H9 (cell line): ENCODE measurements around the gene RABGAP1. TPM values are rescaled to one million over a fixed set of nuclear protein-coding genes. Genes with fewer than 3 reads are reported as not detected.

Experiments
- DNase-seq: peaks from one replicate; pipeline ENCODE4 v3.0.0-alpha.2; 2017
- H2AFZ ChIP-seq: one replicate; pipeline ENCODE4 v1.6.1; 2013; ENCODE audit warnings: mild to moderate bottlenecking, low read length, control low read depth, moderate library complexity
- H2AK5ac ChIP-seq: 2 replicates; pipeline ENCODE4 v1.6.1; 2013; ENCODE audit warnings: low read length, control low read depth, mixed read lengths; ENCODE audit not compliant: insufficient read length
- H2BK120ac ChIP-seq: one replicate; pipeline ENCODE4 v1.6.1; 2013; ENCODE audit warnings: low read depth, mild to moderate bottlenecking, low read length, control low read depth, inconsistent platforms; ENCODE audit not compliant: poor library complexity, severe bottlenecking
- H2BK12ac ChIP-seq: 2 replicates; pipeline ENCODE4 v1.6.1; 2013; ENCODE audit warnings: low read length, control low read depth, mixed read lengths, low read depth; ENCODE audit not compliant: insufficient read length
- H2BK15ac ChIP-seq: 2 replicates; pipeline ENCODE4 v1.6.1; 2013; ENCODE audit warnings: low read depth, low read length, control low read depth
- H2BK20ac ChIP-seq: one replicate; pipeline ENCODE4 v1.6.1; 2013; ENCODE audit warnings: low read depth, mild to moderate bottlenecking, low read length, control low read depth, inconsistent platforms; ENCODE audit not compliant: poor library complexity, severe bottlenecking
- H2BK5ac ChIP-seq: 2 replicates; pipeline ENCODE4 v1.6.1; 2013; ENCODE audit warnings: low read length, control low read depth, mixed read lengths; ENCODE audit not compliant: insufficient read length
- H3K14ac ChIP-seq: 2 replicates; pipeline ENCODE4 v1.6.1; 2013; ENCODE audit warnings: low read length, control low read depth; ENCODE audit not compliant: insufficient read depth
- H3K18ac ChIP-seq: 2 replicates; pipeline ENCODE4 v1.6.1; 2013; ENCODE audit warnings: low read depth, mild to moderate bottlenecking, mixed read lengths, low read length, control low read depth; ENCODE audit not compliant: insufficient read length
- H3K23ac ChIP-seq: 2 replicates; pipeline ENCODE4 v1.6.1; 2013; ENCODE audit warnings: low read length, control low read depth, mixed read lengths, low read depth; ENCODE audit not compliant: insufficient read length
- H3K23me2 ChIP-seq: 2 replicates; pipeline ENCODE4 v1.6.1; 2013; ENCODE audit warnings: low read depth, mild to moderate bottlenecking, mixed read lengths, low read length, control low read depth; ENCODE audit not compliant: insufficient read length, poor library complexity, severe bottlenecking
- H3K27ac ChIP-seq: 2 replicates; pipeline ENCODE4 v1.5.1; 2013; ENCODE audit warnings: low read length, control low read depth, mixed read lengths, low read depth; ENCODE audit not compliant: insufficient read length
- H3K27me3 ChIP-seq: 2 replicates; pipeline ENCODE4 v1.6.1; 2013; ENCODE audit warnings: low read length, control low read depth, inconsistent platforms; ENCODE audit not compliant: insufficient read depth
- H3K4ac ChIP-seq: 2 replicates; pipeline ENCODE4 v1.6.1; 2013; ENCODE audit warnings: low read depth, mild to moderate bottlenecking, control low read depth, inconsistent platforms, low read length, moderate library complexity
- H3K4me1 ChIP-seq: 2 replicates; pipeline ENCODE4 v1.6.1; 2013; ENCODE audit warnings: low read length, control low read depth, inconsistent platforms; ENCODE audit not compliant: insufficient read depth
- H3K4me2 ChIP-seq: 2 replicates; pipeline ENCODE4 v1.6.1; 2013; ENCODE audit warnings: low read length, control low read depth, mixed read lengths; ENCODE audit not compliant: insufficient read length, insufficient read depth
- H3K56ac ChIP-seq: 2 replicates; pipeline ENCODE4 v1.6.1; 2013; ENCODE audit warnings: low read depth, mild to moderate bottlenecking, mixed read lengths, low read length, control low read depth; ENCODE audit not compliant: insufficient read length
- H3K79me1 ChIP-seq: 2 replicates; pipeline ENCODE4 v1.6.1; 2013; ENCODE audit warnings: low read depth, mild to moderate bottlenecking, moderate library complexity, low read length, control low read depth, inconsistent platforms; ENCODE audit not compliant: insufficient read depth, poor library complexity, severe bottlenecking
- H3K79me2 ChIP-seq: 2 replicates; pipeline ENCODE4 v1.6.1; 2013; ENCODE audit warnings: low read length, control low read depth, inconsistent platforms; ENCODE audit not compliant: insufficient read depth
- H3K9ac ChIP-seq: 2 replicates; pipeline ENCODE4 v1.6.1; 2013; ENCODE audit warnings: low read length, control low read depth, mixed read lengths; ENCODE audit not compliant: insufficient read length; ENCODE audit errors: extremely low read depth
- H3K9me3 ChIP-seq: one replicate; pipeline ENCODE4 v1.6.1; 2013; ENCODE audit warnings: low read depth, low read length, inconsistent platforms; ENCODE audit not compliant: control insufficient read depth
- H3T11ph ChIP-seq: one replicate; pipeline ENCODE4 v1.6.1; 2013; ENCODE audit warnings: mild to moderate bottlenecking, low read length, control low read depth, inconsistent platforms
- H4K20me1 ChIP-seq: one replicate; pipeline ENCODE4 v1.6.1; 2013; ENCODE audit not compliant: control insufficient read depth, insufficient read length, insufficient read depth
- H4K5ac ChIP-seq: 2 replicates; pipeline ENCODE4 v1.6.1; 2013; ENCODE audit warnings: low read depth, mild to moderate bottlenecking, mixed read lengths, low read length, control low read depth; ENCODE audit not compliant: insufficient read length
- H4K8ac ChIP-seq: replicated peaks from 2 replicates; pipeline ENCODE4 v1.6.1; 2013; ENCODE audit warnings: low read length, control low read depth, mixed read lengths, low read depth; ENCODE audit not compliant: insufficient read length
- H4K91ac ChIP-seq: 2 replicates; pipeline ENCODE4 v1.6.1; 2013; ENCODE audit warnings: low read depth, mild to moderate bottlenecking, moderate library complexity, mixed read lengths, low read length, control low read depth; ENCODE audit not compliant: insufficient read length
- H3K27ac Mint-ChIP-seq, 3 experiments: 2 replicates in 2 of 3; 3 replicates in 1 of 3; pipeline ENCODE4 v1.8.0; 2020 to 2021; ENCODE audit warnings: mixed read lengths in 3 of 3, mild to moderate bottlenecking in 1 of 3, moderate library complexity in 1 of 3
- H3K27me3 Mint-ChIP-seq: 2 replicates; pipeline ENCODE4 v1.8.0; 2021; ENCODE audit warnings: low read depth, mild to moderate bottlenecking, moderate library complexity, mixed read lengths
- H3K36me3 Mint-ChIP-seq, 3 experiments: 2 replicates in 2 of 3; 3 replicates in 1 of 3; pipeline ENCODE4 v1.8.0; 2020 to 2021; ENCODE audit warnings: low read depth in 3 of 3, mixed read lengths in 3 of 3; ENCODE audit not compliant: insufficient read depth in 1 of 3
- H3K4me1 Mint-ChIP-seq, 2 experiments: 2 replicates each; pipeline ENCODE4 v1.8.0; 2020; ENCODE audit warnings: mixed read lengths in 2 of 2
- H3K4me3 Mint-ChIP-seq, 2 experiments: 2 replicates in 1 of 2; 3 replicates in 1 of 2; pipeline ENCODE4 v1.8.0; 2020 to 2021; ENCODE audit warnings: mild to moderate bottlenecking in 2 of 2, mixed read lengths in 2 of 2, moderate library complexity in 1 of 2
- H3K9me3 Mint-ChIP-seq, 2 experiments: 2 replicates in 1 of 2; 3 replicates in 1 of 2; pipeline ENCODE4 v1.8.0; 2020; ENCODE audit warnings: mild to moderate bottlenecking in 2 of 2, mixed read lengths in 2 of 2, moderate library complexity in 1 of 2
- CTCF ChIP-seq: fragments of 200-600 bp; sonication (generic); conservative IDR thresholded peaks from 3 replicates; pipeline ENCODE4 v1.8.0; 2021; ENCODE audit warnings: antibody characterized with exemption, mild to moderate bottlenecking
- WGBS: extraction: QIAGEN DNeasy Blood & Tissue Kit; methylation state at CpG from one replicate; pipeline ENCODE4 v1.1.7; 2013; ENCODE audit warnings: missing lambda C conversion rate, low lambda C conversion rate, mixed read lengths; ENCODE audit not compliant: insufficient read length; ENCODE audit errors: extremely low coverage; 5-methylcytosine and 5-hydroxymethylcytosine counted together
- total RNA-seq: library from RNA; stranded (reverse); gene quantifications from 2 replicates; pipeline ENCODE4 v1.2.1, GENCODE V29; 2021

The RABGAP1 gene
- total RNA-seq, 1 experiment from 2014 or later = 31.6 TPM

- Histone ChIP-seq H2BK5ac (no peak overlapping the region), H4K20me1 (no peaks in the 10 kb centered on the region), H3K18ac (no peak overlapping the region), H2BK120ac (no peak overlapping the region), H2BK15ac (no peak overlapping the region), H4K5ac (no peak overlapping the region), H3K27me3 (no peaks in the 10 kb centered on the region), H3K4me2 (no peak overlapping the region), H3K23me2 (no peaks in the 10 kb centered on the region), H3K79me2 (peaks cover 26% of the 10 kb centered on the region), H3K27ac (no peak overlapping the region), H3K79me1 (peaks cover 9% of the 10 kb centered on the region), H3K9me3 (no peaks in the 10 kb centered on the region), H3K9ac (no peak overlapping the region), H3K23ac (no peak overlapping the region), H2AK5ac (no peak overlapping the region), H2BK20ac (no peak overlapping the region), H3T11ph (no peak overlapping the region), H4K91ac (no peak overlapping the region), H3K4ac (no peak overlapping the region), H4K8ac (no peak overlapping the region), H2BK12ac (no peak overlapping the region), H3K4me1 (no peaks in the 10 kb centered on the region), H3K14ac (no peak overlapping the region), H2AFZ (no peak overlapping the region), H3K56ac (no peak overlapping the region)
- no peak for TF ChIP-seq CTCF
- Mint-ChIP-seq H3K4me3 (no peak overlapping the region), H3K4me1 (peaks cover 22 to 39% of the 10 kb centered on the region in 2 experiments), H3K9me3 (no peaks in the 10 kb centered on the region), H3K27me3 (no peaks in the 10 kb centered on the region), H3K36me3 (peaks cover 0 to 4% (median 0%) of the 10 kb centered on the region in 3 experiments; a peak in 2 of 7 replicates), H3K27ac (peak overlapping the region in 2 of 3 experiments; percentile 33 to 91; a peak in 4 of 7 replicates)
- DNase-seq = no peak
- WGBS = 100% methylated on average over 1 of the region's 1 CpG
Measured at GRCh38 chr9:122951056-122951455, 10.2 kb downstream of the RABGAP1 start.
